C4-2B (cell line): ENCODE results near the gene RBM10.

ENCODE experiments used
- CTCF ChIP-seq: fragments of 450-650 bp; conservative IDR thresholded peaks from 2 replicates; pipeline ENCODE4 v1.5.1; 2017; ENCODE audit warnings: mild to moderate bottlenecking
- ZFX ChIP-seq: fragments of 450-650 bp; IDR thresholded peaks from 2 replicates; pipeline ENCODE4 v1.6.1; 2017

GRCh38 chrX:47169273-47169672, 24.3 kb downstream of the RBM10 start:
- no peak for TF ChIP-seq CTCF
- TF ChIP-seq ZFX: no peak
